Superior temporal gyrus (tissue), 1 donor: ENCODE measurements around the gene TUBB2A.
"Not testable (repeated sequence)": the region's sequence is repeated elsewhere in the genome, so short reads cannot be mapped to it uniquely, and the experiment has no call there.

Experiments
- DNase-seq: peaks from one replicate; pipeline ENCODE4 v3.0.0-alpha.2; 2016; ENCODE audit errors: extremely low spot score

TUBB2A gene

DNA sequence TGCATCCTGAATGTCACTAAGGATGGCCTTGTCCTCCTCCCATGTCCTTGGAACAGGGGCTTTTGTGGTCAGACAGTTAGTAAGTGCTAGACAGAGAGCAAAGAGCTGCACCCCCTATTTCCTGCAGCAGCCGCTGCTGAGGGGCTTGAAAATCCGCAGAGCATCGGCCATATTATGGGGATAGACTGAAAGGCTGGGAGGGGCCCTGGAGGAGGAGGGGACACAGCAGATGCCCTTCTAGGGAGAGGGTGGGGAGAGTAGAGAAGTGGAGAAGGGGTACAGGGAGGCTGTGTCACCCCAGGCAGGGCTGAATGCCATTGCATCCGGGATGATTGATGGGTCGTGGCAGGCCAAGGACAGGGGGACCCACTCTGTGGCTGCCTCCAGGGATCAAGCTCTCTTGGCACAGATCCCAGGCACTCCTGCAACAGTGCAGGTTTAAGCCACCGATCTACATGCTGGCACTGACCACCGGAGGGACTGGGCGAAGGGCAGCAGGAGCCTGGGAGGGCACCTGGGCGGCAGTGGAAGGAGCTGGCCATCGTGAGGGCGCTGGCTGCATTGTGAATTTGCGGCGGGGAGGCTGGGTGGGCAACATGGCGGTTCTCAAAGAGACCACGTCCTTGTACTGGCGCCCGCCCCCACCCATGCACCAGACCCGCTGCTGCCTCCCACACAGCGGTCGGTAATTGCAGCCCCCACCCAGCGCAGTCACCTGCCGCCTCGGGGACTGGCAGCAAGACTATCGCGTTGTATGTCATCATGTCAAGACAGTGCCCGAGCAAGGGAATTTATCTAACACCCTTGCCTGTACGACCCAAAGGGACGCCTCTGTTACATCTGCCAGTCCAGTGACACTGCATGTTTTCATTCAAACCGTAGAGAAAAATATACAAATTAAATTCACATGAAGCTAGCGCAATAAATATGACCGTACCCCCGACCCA is 887 bp downstream of the TUBB2A start:
- DNase-seq, result not testable (repeated sequence)

DNA sequence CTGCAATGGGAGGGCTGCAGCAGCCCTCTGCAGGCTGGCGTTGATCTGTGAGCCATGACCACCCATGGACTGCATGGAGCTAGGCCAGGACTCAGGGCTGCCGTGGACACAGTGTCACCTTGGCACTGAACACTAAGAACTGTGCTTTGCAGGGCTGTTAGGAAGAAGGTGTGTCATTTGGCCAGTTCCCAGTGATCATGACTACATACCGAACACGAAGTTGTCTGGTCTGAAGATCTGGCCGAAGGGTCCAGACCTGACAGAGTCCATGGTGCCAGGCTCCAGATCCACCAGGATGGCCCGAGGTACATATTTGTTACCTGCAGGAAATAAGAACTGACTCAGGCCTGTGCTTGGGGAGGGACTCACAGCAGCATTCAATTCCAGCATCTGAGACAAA is 1.9 kb downstream of the TUBB2A start:
- DNase-seq, result not testable (repeated sequence)

DNA sequence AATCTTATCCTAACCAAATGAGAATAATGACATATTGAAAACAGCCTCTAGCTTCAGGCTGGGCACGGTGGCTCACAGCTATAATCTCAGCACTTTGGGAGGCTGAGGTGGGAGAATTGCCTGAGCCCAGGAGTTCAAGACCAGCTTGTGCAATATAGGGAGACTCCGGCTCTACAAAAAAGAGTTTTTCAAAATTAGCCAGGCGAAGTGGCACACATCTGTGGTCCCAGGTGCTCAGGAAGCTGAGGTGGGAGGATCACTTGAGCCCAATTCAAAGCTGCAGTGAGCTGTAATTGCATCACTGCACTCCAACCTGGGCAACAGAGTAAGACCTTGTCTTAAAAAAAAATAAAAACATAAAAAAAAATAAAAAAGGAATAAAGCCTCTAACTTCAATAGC is 4.7 kb downstream of the TUBB2A start:
- DNase-seq, result no peak

DNA sequence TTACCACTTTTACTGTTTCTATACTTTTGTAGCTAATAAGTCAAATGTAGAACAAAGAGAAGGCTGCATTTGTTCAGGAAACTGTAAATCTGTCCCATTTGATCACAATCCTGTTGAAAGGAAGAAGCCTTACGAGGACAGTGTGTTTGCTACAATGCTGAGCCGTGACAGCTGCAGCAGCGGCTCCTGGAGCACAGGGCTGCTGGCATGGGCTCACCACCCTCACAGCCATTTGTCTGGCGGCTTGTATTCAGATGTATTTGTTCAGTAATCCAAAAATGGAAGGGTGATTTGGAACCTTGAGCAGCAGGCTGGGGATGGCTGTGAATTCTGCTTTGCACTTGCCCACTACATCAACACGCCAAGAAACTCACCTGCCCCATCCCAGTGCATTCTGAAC is 5.7 kb downstream of the TUBB2A start:
- DNase-seq, result peak; percentile 52

DNA sequence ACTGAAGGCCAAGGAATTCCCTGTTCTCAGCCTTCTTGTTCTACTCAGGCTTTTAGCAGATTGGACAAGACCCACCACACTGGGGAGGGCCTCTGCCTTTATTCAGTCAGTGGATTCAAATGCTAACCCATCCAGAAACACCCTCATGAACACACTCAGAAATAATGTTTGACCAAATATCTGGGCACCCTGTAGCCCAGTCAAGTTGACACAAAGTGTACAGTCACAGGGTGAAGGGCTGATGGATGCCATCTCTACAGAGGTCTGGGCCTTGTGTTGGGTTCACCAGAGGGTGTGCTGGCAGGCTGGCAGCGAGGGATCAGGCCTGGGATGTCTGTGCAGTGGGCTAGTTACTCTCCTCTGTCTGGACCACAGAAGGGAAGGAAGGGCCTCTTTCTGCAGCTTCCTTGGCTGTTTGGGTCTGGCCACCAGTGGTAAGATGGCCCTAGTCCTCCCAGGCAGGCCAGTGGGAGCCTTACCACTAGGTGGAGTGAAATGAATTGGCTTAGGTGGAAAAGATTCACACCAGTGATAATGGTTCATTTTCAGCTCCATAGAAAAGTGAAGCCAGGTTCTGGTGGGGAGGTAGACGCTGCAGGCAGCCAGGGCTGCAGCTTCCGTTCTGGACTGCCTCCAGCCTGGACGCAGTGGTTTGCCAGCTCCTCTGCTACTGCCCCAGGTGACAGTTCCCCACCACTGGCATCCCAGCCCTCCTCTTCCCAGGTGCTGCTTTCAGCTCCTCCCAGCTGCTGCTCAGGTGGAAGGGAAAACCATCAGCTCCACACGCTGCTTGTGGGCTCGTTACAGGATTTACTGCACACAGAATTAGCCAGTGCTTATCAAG is 9.2 kb downstream of the TUBB2A start:
- no peak for DNase-seq

DNA sequence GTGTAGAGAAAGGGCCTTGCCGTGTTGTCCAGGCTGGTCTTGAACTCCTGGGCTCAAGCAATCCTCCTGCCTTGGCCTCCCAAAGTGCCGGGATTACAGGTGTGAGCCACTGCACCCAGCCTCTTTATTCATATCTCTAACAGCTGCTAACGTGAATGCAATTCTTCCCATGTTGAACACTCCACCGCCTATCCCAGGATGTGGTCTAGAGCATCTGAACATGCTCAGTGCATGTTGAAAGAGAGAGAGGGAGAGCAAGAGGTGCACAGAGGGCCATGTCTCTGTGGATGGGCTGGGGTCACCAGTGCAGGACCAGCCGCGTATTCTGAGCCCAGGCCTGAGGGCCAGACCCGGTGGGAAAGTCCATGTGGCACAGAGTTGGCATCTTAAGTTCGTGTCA is 12.8 kb downstream of the TUBB2A start:
- DNase-seq, result no peak

DNA sequence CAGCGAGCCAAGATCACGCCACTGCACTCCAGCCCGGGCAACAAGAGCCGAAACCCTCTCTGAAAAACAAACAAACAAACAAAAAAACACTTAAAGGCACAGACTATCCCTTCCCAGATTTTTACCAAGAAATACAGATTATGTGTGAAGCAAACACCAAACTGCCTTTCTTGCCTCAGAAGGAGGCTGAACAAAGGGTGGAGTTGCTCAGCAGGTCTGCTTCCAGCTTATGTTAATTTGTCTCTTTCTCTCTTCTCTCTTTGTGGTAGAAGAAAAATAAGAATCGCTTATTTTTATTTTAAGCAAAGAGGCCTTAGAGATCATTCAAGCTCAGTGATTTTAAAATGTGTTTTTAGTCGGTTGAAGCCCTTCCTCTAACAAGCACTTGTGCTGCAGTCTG is 14.2 kb downstream of the TUBB2A start:
- no peak for DNase-seq

DNA sequence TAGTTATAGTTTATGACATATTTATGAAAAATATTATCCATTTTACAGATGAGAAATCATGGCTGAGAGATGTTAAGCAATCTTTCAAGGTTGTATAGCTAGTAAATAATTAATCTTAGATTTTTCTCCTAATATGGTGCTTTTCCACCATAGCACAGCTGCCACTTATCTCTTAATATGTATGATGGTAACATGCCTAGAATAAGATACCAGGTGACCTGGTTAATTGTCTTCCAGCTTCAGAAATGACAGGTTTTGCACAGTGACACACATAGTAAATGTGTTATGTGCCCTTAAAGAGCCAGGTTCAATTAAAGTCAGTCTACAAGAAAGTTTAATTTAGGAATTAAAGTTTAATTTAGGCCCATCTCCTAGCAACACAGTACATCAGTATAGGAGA is 14.8 kb downstream of the TUBB2A start:
- DNase-seq, result no peak

DNA sequence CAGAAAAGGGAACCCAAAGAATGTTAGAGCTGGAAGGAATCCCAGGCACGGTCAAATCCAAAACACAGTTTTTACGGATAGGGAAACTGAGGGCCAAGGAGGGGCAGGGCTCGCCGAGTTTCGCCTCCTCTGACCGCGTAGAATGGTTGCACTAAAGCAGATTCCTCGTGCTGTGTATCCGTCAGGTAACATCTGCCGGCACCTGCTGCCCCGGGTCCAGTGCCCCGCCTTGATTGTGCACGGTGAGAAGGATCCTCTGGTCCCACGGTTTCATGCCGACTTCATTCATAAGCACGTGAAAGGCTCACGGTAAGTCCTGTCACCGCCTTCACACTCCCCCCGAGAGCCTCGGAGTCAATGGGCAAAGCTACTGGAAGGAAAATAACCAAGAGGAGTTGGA is 17.1 kb downstream of the TUBB2A start:
- DNase-seq, result no peak

DNA sequence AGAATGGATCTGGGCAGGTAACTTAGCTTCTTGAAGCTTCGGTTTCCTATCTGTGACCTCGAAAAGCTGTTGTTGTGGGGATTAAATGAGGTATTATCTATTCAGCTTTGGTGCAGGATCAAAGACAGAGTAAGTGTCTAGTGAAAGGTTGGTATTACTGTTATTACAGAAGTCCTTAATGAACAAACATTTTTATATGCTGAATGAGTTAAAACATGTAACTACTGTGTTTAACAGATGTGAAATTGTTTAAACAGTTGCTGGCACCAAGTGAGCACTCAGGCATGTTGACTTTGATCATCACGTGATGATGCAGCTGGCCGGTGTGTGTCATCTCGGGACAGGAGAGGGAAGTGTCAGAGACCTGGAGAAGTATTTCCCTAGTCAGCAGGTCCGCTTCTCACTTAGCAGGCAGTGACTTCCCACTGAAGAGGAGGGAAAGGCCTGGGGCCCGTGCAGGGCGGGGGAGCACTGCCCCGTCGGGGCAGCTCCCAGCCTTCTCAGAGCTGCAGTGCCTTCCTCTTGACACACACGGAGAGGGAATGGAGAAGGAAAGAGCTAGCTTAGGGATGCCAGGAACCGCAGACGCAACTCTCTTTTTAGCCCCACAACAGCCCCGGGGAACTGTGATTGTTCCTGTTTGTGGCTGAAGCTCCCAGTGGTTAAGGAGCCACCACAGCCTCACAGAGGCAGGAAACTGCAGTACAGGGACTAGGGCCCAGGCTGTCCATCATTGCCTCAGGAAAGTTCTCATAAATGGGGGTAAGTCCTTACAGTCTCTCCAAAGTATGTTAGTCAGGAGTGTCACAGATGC is 18.0 kb downstream of the TUBB2A start:
- no peak for DNase-seq

DNA sequence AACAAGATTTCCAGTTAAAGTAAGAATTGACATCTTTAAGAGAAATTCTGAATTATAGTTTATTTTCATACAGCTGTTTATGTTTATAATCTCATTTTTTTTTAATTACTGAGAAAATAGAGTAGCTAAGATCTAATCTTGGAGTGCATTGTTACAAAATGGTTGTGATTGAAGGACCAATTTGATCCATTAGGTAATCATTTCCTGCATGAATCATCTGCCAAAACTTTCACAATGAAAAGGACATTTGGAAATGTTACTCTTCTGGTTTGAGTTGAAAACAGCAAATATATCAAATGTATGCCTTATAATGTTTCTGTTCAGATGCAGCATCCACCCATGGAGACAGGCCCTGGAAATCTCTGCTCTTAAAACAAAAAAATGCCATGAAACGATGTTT is 19.0 kb downstream of the TUBB2A start:
- no peak for DNase-seq

DNA sequence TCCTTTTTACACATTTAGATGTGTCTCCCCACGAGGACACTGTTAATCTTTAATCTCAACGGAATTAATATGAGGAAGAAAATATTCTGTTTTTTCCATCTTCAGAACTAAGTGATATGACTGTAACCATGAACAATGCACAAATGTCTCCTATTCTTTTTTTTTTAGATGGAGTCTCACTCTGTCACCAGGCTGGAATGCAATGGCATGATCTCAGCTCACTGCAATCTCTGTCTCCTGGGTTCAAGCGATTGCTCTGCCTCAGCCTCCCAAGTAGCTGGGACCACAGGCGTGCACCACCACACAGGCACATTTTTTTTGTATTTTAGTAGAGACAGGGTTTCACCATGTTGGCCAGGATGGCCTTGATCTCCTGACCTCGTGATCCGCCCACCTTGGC is 19.5 kb downstream of the TUBB2A start:
- not testable (repeated sequence) for DNase-seq

DNA sequence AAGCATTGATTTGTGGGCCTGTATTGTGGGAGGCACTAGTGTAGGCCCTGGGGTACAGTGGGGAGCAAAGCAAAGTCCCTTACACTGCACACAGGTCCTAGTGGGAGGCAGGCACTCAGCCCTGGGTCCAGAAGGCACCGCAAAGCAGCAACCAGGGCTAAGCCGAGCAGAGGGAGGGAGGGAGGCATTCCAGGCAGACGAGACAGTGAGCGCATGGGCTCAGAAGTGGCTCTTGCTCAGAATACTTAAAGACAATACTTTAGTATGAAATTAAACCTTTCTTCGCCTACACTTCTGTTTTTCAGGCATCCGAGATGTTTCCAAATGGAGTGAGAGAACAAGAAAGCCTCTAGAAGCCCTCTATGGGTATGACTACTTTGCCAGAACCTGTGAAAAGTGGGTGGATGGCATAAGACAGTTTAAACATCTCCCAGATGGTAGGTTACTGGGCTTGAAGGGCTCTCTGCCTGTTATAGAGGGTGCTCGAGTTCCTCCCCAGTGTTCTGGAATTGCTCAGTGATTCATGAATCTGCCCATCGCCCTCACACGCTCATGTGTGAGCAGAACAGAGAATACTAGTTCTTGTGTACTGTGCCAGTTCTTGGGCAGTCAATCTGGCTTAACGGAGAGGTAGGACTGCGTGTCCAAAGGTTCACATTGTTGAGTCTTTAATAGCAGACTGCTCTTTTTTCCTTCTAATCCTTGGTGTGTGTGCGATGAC is 20.1 kb downstream of the TUBB2A start:
- DNase-seq, result peak; percentile 72

DNA sequence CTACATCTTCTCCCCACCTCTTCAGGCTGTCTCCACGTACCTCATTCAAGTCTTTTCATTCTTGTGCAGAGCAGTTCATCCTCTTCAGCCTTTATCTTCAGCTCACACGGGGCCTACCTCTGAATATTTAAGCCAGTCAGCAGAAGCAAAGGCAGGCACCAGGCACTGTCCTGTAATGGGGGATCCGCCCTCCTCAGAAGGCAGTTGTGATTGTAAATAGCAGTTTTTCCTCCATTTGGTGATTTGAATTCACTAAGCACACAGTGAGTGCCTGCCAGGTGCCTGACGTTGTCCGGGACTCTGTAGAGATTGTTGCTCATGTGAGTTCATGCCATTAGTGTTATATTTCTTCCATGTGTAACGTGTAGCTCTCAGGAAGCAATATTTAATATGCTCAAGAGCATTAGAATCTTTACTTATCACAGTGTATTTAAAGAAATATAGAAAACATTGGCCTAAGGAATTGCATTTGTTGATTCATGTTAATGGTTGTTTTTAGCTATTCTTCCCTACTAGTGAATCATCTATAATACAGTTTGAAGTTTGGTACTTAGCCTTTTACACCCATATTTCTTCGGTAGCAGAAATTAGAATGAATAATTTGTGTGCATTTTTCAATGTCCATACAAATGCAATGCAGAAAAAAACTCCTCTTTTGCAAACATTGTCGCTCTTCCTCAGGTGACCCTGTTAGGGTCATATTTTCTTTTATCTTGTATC is 20.9 kb downstream of the TUBB2A start:
- no peak for DNase-seq

DNA sequence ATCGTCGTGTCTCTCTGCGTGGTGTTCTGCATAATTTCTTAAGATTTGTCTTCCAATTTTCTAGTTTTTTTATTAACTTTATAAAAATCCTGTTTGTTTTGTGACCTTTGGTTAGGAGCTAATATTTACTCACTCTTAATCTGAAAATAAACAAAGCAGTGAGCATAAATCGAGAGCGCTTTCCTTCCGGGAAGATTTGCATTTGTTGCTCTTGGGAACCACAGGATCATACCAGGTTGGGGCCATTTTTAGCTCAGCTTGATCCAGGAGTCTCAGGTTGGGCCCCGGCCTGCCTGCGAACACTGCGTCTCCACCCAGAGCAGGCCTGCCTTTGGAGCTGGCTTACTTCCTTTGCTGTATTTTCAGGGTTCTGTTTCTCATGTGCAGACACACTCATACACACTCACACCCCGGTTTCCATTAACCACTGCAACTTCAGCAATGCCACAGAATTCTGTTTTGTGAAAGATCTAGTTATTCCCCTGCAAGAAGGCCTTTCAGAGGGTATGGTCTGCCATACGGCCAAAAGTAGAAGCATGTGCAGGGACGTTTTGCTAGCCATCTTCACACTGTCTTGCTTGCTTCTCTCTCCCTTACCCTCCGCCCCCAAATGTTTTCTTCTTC is 21.6 kb downstream of the TUBB2A start:
- no peak for DNase-seq

DNA sequence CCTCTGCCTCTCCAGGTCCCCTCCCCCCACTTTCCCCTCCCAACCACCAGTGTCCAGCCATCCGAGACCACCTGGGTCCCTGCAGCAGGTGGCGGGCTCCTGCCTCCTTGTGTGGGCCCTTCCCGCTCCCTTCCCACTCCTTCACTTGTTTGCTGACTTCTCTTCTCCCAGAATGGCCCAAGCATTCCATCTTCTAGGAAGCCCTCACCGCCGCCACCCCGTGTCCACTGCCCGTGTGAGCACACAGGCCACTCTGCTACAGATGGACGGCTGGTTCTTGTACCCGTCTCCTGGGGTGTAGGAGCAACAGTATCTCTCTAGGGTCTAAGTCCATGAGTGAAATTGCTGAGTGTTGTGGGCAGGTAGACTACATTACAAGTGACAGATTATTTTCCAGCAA is 23.8 kb downstream of the TUBB2A start:
- no peak for DNase-seq

DNA sequence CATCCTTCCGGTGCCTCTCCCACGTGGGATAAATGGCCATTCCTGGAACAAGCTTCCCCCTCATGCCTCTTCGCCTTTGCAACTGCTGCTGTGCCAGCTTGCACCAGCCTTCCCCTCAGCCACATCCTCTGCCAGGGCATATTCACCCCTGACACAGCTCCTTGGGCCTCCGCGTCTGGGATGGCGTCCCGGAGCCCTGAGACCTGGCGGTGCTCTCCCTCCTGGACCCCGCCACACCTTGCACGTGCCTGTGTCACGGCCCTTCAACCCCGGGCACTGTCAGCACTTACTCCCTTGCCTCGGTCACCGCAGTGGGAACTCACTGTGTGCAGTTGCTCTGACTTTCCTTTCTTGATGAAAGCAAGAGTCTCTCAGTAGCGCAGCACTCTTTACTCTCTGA is 25.6 kb downstream of the TUBB2A start:
- no peak for DNase-seq

DNA sequence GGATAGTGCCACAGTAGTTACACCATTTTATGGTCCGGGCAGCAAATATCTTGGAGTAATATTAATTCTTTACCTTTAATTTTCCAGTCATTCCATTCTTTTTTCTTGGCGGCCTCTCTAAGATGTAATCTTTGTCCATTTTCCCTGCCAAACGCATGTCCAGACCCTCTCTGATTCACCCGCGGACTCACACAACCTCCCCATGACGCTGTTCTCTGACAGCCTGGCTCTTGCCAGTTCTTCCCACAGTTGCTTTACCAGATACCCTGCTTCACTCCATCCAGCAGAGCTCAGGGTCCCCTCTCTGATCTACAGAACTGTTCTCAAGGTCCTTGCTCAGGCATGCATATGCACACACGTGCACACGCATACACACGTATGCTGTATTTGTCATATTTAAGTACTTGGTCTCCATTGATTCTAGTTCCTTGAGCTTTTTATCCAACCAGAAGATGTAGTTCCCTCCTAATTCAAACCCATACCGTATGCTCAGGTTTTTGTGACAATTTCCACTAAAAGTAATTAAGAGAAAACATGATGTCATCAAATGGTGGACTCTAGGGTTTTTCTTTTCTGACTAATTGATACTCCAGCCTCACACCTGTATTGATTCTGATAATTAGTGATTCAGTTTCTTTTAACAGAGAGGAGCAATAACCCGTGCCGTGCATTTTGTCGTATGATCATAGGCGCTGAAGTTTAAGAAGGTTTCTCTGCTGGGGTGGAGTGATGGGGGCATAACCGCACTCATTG is 28.8 kb downstream of the TUBB2A start:
- DNase-seq, result no peak

DNA sequence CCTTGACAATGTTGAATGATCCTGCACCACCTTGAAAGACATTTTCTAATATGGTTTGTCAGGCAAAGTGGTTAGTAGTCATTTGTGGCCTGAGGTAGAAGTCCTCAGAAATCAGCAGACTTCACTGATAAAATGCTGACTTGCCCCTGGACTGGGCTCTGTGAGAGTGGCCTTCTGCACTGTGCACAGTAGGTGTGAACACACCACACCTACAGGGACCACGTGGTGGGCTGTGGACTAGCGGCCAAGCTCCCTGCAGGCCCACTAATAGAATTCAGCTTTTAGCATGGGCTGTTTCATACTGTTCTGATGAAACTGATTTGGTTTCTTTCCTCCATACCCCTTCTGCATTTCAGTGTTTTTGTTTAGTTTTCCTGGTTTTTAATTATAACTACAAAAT is 31.5 kb downstream of the TUBB2A start:
- no peak for DNase-seq
